Astrocyte (in vitro differentiated cells and primary cell): ENCODE measurements around the gene CCNG2. TPM values are rescaled to one million over a fixed set of nuclear protein-coding genes. Genes with fewer than 3 reads are reported as not detected.
"Not testable (repeated sequence)": the region's sequence is repeated elsewhere in the genome, so short reads cannot be mapped to it uniquely, and the experiment has no call there.

ENCODE experiments used
- DNase-seq: peaks from one replicate; pipeline ENCODE4 v3.0.0-alpha.2; 2010; ENCODE audit warnings: low read depth
- FAIRE-seq: peaks from 2 replicates; lab custom pipeline; 2011; peaks lifted over from hg19 to GRCh38; lab: Jason Lieb, UNC
- H2AFZ ChIP-seq: 2 replicates; pipeline ENCODE4 v1.6.0; 2012; ENCODE audit warnings: low read depth, low read length, inconsistent platforms
- H3K27ac ChIP-seq: 2 replicates; pipeline ENCODE4 v1.5.1; 2011; ENCODE audit warnings: low read depth, low read length, inconsistent platforms
- H3K27me3 ChIP-seq: 2 replicates; pipeline ENCODE4 v1.6.0; 2011; ENCODE audit warnings: low read length, inconsistent platforms; ENCODE audit not compliant: insufficient read depth
- H3K36me3 ChIP-seq: 2 replicates; pipeline ENCODE4 v1.5.1; 2011; ENCODE audit warnings: low read length, inconsistent platforms; ENCODE audit not compliant: insufficient read depth
- H3K4me1 ChIP-seq: 2 replicates; pipeline ENCODE4 v1.5.1; 2011; ENCODE audit warnings: low read length, inconsistent platforms; ENCODE audit not compliant: insufficient read depth
- H3K4me2 ChIP-seq: 2 replicates; pipeline ENCODE4 v1.6.0; 2012; ENCODE audit warnings: low read length, inconsistent platforms
- H3K4me3 ChIP-seq: 2 replicates; pipeline ENCODE4 v1.5.1; 2011; ENCODE audit warnings: low read depth, mild to moderate bottlenecking, low read length, inconsistent platforms; ENCODE audit not compliant: insufficient read depth
- H3K79me2 ChIP-seq: 2 replicates; pipeline ENCODE4 v1.6.0; 2012; ENCODE audit warnings: mild to moderate bottlenecking, low read length, inconsistent platforms; ENCODE audit not compliant: insufficient read depth
- H3K9ac ChIP-seq: 2 replicates; pipeline ENCODE4 v1.6.0; 2012; ENCODE audit warnings: mild to moderate bottlenecking, low read length, inconsistent platforms
- H3K9me3 ChIP-seq: 2 replicates; pipeline ENCODE4 v1.5.1; 2012; ENCODE audit warnings: low read depth, mild to moderate bottlenecking, low read length, inconsistent platforms; ENCODE audit not compliant: insufficient read depth
- H4K20me1 ChIP-seq: 2 replicates; pipeline ENCODE4 v1.6.0; 2012; ENCODE audit warnings: low read length, inconsistent platforms; ENCODE audit not compliant: insufficient read depth
- H3K27ac Mint-ChIP-seq: one replicate; pipeline ENCODE4 v1.8.0; 2021; ENCODE audit warnings: mild to moderate bottlenecking, mixed read lengths; ENCODE audit not compliant: unreplicated experiment
- H3K27me3 Mint-ChIP-seq: one replicate; pipeline ENCODE4 v1.8.0; 2021; ENCODE audit warnings: low read depth, mixed read lengths; ENCODE audit not compliant: unreplicated experiment
- H3K36me3 Mint-ChIP-seq: one replicate; pipeline ENCODE4 v1.8.0; 2021; ENCODE audit warnings: low read depth, mixed read lengths; ENCODE audit not compliant: unreplicated experiment
- H3K4me1 Mint-ChIP-seq: one replicate; pipeline ENCODE4 v1.8.0; 2021; ENCODE audit warnings: low read depth, mixed read lengths; ENCODE audit not compliant: unreplicated experiment
- H3K4me3 Mint-ChIP-seq: one replicate; pipeline ENCODE4 v1.8.0; 2021; ENCODE audit warnings: mild to moderate bottlenecking, moderate library complexity, mixed read lengths; ENCODE audit not compliant: unreplicated experiment
- H3K9me3 Mint-ChIP-seq: one replicate; pipeline ENCODE4 v1.8.0; 2021; ENCODE audit warnings: mild to moderate bottlenecking, mixed read lengths; ENCODE audit not compliant: unreplicated experiment
- CTCF ChIP-seq: IDR thresholded peaks from 2 replicates; pipeline ENCODE4 v1.5.1; 2011; ENCODE audit warnings: low read depth, mild to moderate bottlenecking, inconsistent platforms, low read length, moderate library complexity; ENCODE audit not compliant: insufficient read depth
- EZH2 ChIP-seq: IDR thresholded peaks from 2 replicates; pipeline ENCODE4 v1.6.1; 2012; ENCODE audit warnings: mild to moderate bottlenecking, low read length, inconsistent platforms; ENCODE audit not compliant: insufficient read depth
- total RNA-seq: library from RNA; stranded (reverse); gene quantifications from 2 replicates; pipeline ENCODE4 v1.2.1, GENCODE V29; 2021

Gene CCNG2
- total RNA-seq, 1 donor from 2014 or later = 54.7 TPM

DNA sequence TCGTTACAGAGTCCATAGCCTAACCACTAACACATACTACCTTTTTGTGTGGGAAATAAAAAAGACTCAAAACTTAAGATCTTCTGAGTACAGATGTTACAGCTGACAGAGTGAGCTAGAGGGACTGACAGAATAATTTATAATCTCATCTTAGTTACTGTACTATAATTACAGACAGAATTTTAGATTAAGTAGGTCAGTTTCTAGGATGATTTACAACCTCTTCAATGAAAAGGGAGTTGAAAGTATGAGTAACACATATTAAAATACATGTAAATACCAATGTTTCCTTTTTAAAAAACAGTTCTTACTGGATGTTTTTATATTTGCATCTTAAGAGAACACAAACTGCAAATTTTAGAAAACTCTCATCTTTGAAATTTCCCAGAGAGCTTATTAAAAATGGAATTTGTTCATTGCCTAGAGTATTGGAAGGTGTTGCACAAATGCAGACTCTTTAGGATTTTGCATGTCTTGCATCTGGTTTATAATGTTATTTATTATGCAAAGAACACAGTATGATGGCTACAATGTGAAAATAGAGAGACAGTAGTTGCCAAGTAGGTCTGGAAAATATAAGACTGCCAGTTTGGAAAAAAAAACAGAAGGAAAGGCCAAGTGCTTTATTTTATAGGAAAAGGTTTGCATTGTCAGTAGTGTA, 24.2 kb upstream of the CCNG2 start:
- no peaks in the 10 kb centered on the region for H3K4me1 Mint-ChIP-seq
- peaks cover 5% of the 10 kb centered on the region for H3K27me3 Mint-ChIP-seq
- no peak overlapping the region for H3K27ac ChIP-seq
- no peaks in the 10 kb centered on the region for H3K9me3 ChIP-seq
- H3K4me1 ChIP-seq = no peaks in the 10 kb centered on the region
- no peak overlapping the region for H3K4me3 ChIP-seq
- no peaks in the 10 kb centered on the region for H3K36me3 Mint-ChIP-seq
- no peaks in the 10 kb centered on the region for H3K79me2 ChIP-seq
- DNase-seq (no peak), FAIRE-seq (no peak)
- no peak overlapping the region for H3K9ac ChIP-seq
- H2AFZ ChIP-seq = no peak overlapping the region
- H3K9me3 Mint-ChIP-seq = peaks cover 5% of the 10 kb centered on the region
- peaks cover 4% of the 10 kb centered on the region for H3K27me3 ChIP-seq
- no peak for TF ChIP-seq CTCF
- no peak for TF ChIP-seq EZH2
- H3K4me3 Mint-ChIP-seq = no peak overlapping the region
- no peaks in the 10 kb centered on the region for H3K36me3 ChIP-seq
- H4K20me1 ChIP-seq = no peaks in the 10 kb centered on the region
- H3K4me2 ChIP-seq = no peak overlapping the region
- no peak overlapping the region for H3K27ac Mint-ChIP-seq

GRCh38 chr4:77137448-77137847, 19.6 kb upstream of the CCNG2 start:
- not testable (repeated sequence) for H3K36me3 Mint-ChIP-seq, H3K4me2 ChIP-seq, H3K4me3 ChIP-seq, H3K36me3 ChIP-seq, H3K27ac Mint-ChIP-seq, H4K20me1 ChIP-seq, H2AFZ ChIP-seq, H3K4me3 Mint-ChIP-seq, H3K9ac ChIP-seq, FAIRE-seq, DNase-seq, H3K9me3 ChIP-seq, H3K9me3 Mint-ChIP-seq, H3K27ac ChIP-seq, H3K4me1 Mint-ChIP-seq, H3K27me3 ChIP-seq, H3K4me1 ChIP-seq, H3K27me3 Mint-ChIP-seq, H3K79me2 ChIP-seq

DNA sequence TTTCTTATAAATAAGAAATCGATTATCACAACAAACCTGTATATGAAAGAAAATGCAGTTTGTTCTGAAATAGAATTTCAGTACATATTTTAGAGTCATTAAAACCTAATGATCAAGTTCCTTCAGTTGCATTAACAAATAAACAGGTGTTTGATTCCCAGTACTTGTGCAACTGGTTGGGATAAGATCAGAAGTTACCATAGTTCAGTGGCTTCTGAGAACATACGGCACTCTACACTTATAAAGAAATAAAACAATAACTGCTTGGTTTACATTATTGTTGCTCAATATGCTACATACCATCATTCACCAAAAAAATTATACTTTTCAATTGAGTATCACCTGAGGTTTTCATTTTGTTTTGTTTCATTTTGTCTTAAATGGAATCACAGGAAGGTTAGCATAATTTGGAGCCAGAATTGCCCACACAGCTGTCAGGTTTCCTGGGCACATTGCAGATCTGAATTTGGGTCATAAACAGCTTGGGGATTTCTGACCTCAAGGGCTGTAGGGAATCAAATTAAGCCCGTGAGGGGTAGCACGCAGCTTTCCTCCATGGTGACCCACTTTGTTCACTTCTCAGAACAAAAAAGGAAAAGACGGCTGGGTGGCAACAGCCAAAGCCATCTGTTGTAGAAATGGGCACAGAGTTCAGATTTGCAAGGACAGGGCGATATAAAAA, 14.9 kb upstream of the CCNG2 start:
- Mint-ChIP-seq H3K27ac (no peak overlapping the region), H3K36me3 (no peaks in the 10 kb centered on the region), H3K4me1 (peaks cover 12% of the 10 kb centered on the region), H3K27me3 (peaks cover 2% of the 10 kb centered on the region), H3K4me3 (no peak overlapping the region), H3K9me3 (no peaks in the 10 kb centered on the region)
- FAIRE-seq = no peak
- H3K27ac ChIP-seq = no peak overlapping the region
- H3K4me1 ChIP-seq = no peaks in the 10 kb centered on the region
- no peak overlapping the region for H3K4me2 ChIP-seq
- H2AFZ ChIP-seq = no peak overlapping the region
- H4K20me1 ChIP-seq = no peaks in the 10 kb centered on the region
- H3K4me3 ChIP-seq = no peak overlapping the region
- no peak for DNase-seq
- no peak overlapping the region for H3K9ac ChIP-seq
- no peak for TF ChIP-seq EZH2
- TF ChIP-seq CTCF = no peak
- no peaks in the 10 kb centered on the region for H3K79me2 ChIP-seq
- H3K36me3 ChIP-seq = no peaks in the 10 kb centered on the region
- H3K27me3 ChIP-seq = peaks cover 3% of the 10 kb centered on the region
- H3K9me3 ChIP-seq = no peaks in the 10 kb centered on the region
